ENCODE results near the gene TIMMDC1. TPM values are rescaled to one million over a fixed set of nuclear protein-coding genes. Genes with fewer than 3 reads are reported as not detected.

Gene TIMMDC1
- 92.0 TPM for polyA plus RNA-seq (2013, experiment 1 of 2; ENCODE audit: insufficient read length)
- 78.3 TPM for polyA plus RNA-seq (2013, experiment 2 of 2; ENCODE audit: insufficient read length)

- peak; percentile 97 for DNase-seq
Observed at GRCh38 chr3:119498186-119499011, at the start of gene TIMMDC1. Gene TIMMDC1 (plus strand): TSS chr3:119498547. CDS start chr3:119498734, 187 bp downstream.

- DNase-seq: no peak
Observed at GRCh38 chr3:119453822-119454221, 44.5 kb upstream of the TIMMDC1 start.

- no peak for DNase-seq
Observed at GRCh38 chr3:119456469-119456868, 41.9 kb upstream of the TIMMDC1 start.

GRCh38 chr3:119457246-119457645 lies 41.1 kb upstream of the TIMMDC1 start:
- no peak for DNase-seq

- peak; percentile 98 for DNase-seq
Observed at GRCh38 chr3:119463171-119464169, 34.9 kb upstream of the TIMMDC1 start, which contains the start of gene TMEM39A. Gene TMEM39A (minus strand): TSS chr3:119463615. CDS start chr3:119462074, 1,541 bp downstream.

GRCh38 chr3:119468041-119468440 lies 30.3 kb upstream of the TIMMDC1 start:
- DNase-seq: no peak

GRCh38 chr3:119469418-119470189 lies 28.7 kb upstream of the TIMMDC1 start:
- DNase-seq: peak; percentile 19

GRCh38 chr3:119470866-119471265 lies 27.5 kb upstream of the TIMMDC1 start:
- DNase-seq: no peak

GRCh38 chr3:119481079-119481478 lies 17.3 kb upstream of the TIMMDC1 start:
- no peak for DNase-seq

- no peak for DNase-seq
Observed at GRCh38 chr3:119483101-119483500, 15.2 kb upstream of the TIMMDC1 start.

GRCh38 chr3:119485563-119485962 lies 12.8 kb upstream of the TIMMDC1 start:
- no peak for DNase-seq

- DNase-seq: no peak
Observed at GRCh38 chr3:119490153-119490552, 8.2 kb upstream of the TIMMDC1 start.

GRCh38 chr3:119492128-119492527 lies 6.2 kb upstream of the TIMMDC1 start:
- DNase-seq: no peak

- DNase-seq: no peak
Observed at GRCh38 chr3:119492810-119493209, 5.5 kb upstream of the TIMMDC1 start.

GRCh38 chr3:119494597-119494996 lies 3.8 kb upstream of the TIMMDC1 start:
- DNase-seq: no peak

GRCh38 chr3:119497820-119498185 lies 544 bp upstream of the TIMMDC1 start:
- peak; percentile 7 for DNase-seq

GRCh38 chr3:119500265-119500664 lies 1.9 kb downstream of the TIMMDC1 start:
- no peak for DNase-seq

- no peak for DNase-seq
Observed at GRCh38 chr3:119500901-119501300, 2.6 kb downstream of the TIMMDC1 start.

- no peak for DNase-seq
Observed at GRCh38 chr3:119506631-119507030, 8.3 kb downstream of the TIMMDC1 start.

- DNase-seq: no peak
Observed at GRCh38 chr3:119507404-119507803, 9.1 kb downstream of the TIMMDC1 start.

GRCh38 chr3:119508172-119508845 lies 10.0 kb downstream of the TIMMDC1 start:
- DNase-seq: no peak

GRCh38 chr3:119510690-119511089 lies 12.3 kb downstream of the TIMMDC1 start:
- DNase-seq: no peak

Data from fibroblast of skin of back (primary cell).